Endothelial cell of umbilical vein (primary cell): ENCODE results near the gene MARCHF9. TPM values are rescaled to one million over a fixed set of nuclear protein-coding genes. Genes with fewer than 3 reads are reported as not detected.

Experiments
- BruUV-seq: library from RNA; stranded (reverse); fragments of 400-500 nt; replicated peaks from 2 replicates; lab custom pipeline; 2021; lab: Mats Ljungman, UMichigan
- CTCF ChIA-PET: fragments of 300-600, 350-600 bp; sonication (Branson Sonifier 250); formaldehyde crosslinking; loops from one replicate; lab custom pipeline; 2021; ENCODE audit warnings: antibody characterized with exemption, inconsistent platforms; lab: Charles Lee
- POLR2A ChIA-PET: fragments of 300-600, 350-600 bp; sonication (Branson Sonifier 250); formaldehyde crosslinking; loops from one replicate; lab custom pipeline; 2021; ENCODE audit warnings: antibody characterized with exemption, inconsistent platforms; lab: Charles Lee
- DNase-seq: peaks from one replicate; pipeline ENCODE4 v3.0.0-alpha.2; 2011; ENCODE audit warnings: low read depth, low spot score
- FAIRE-seq: peaks from 2 replicates; lab custom pipeline; 2011; peaks lifted over from hg19 to GRCh38; lab: Jason Lieb, UNC
- H2AFZ ChIP-seq: 2 replicates; pipeline ENCODE4 v1.6.0; 2012; ENCODE audit warnings: low read depth, low read length, control low read depth, inconsistent platforms
- H3K27ac ChIP-seq: 2 replicates; pipeline ENCODE4 v1.5.1; 2011; ENCODE audit warnings: low read depth, mild to moderate bottlenecking, control low read depth, low read length, moderate library complexity; ENCODE audit not compliant: insufficient read depth
- H3K27me3 ChIP-seq, 2 experiments: 2 replicates each; pipeline versions ENCODE4 v1.6.0 to v1.6.1; 2011; ENCODE audit warnings: low read length in 2 of 2, mixed read lengths in 1 of 2; ENCODE audit not compliant: control insufficient read depth in 2 of 2, insufficient read depth in 2 of 2
- H3K36me3 ChIP-seq, 2 experiments: 2 replicates in 1 of 2; 3 replicates in 1 of 2; pipeline ENCODE4 v1.5.1; 2011; ENCODE audit warnings: low read length in 2 of 2, mild to moderate bottlenecking in 1 of 2, moderate library complexity in 1 of 2; ENCODE audit not compliant: control insufficient read depth in 2 of 2, insufficient read depth in 2 of 2; ENCODE audit errors: extremely low read depth in 1 of 2
- H3K4me1 ChIP-seq: 3 replicates; pipeline ENCODE4 v1.5.1; 2011; ENCODE audit warnings: mild to moderate bottlenecking, low read length; ENCODE audit not compliant: control insufficient read depth, insufficient read depth; ENCODE audit errors: extremely low read depth
- H3K4me2 ChIP-seq: 2 replicates; pipeline ENCODE4 v1.6.1; 2011; ENCODE audit warnings: low read length, control low read depth, mixed read lengths; ENCODE audit not compliant: insufficient read depth
- H3K4me3 ChIP-seq, 3 experiments: fragments of 200-600 bp in 1 of 3; sonication (generic), shearing (Covaris generic) in 1 of 3; replicated peaks in 1 of 3; 2 replicates each; pipeline ENCODE4 v1.5.1; 2011 to 2016; ENCODE audit warnings: control low read depth in 3 of 3, low read length in 3 of 3, mild to moderate bottlenecking in 2 of 3, inconsistent platforms in 1 of 3, low read depth in 1 of 3, moderate library complexity in 1 of 3; ENCODE audit not compliant: insufficient read depth in 1 of 3
- H3K79me2 ChIP-seq: 2 replicates; pipeline ENCODE4 v1.6.0; 2012; ENCODE audit warnings: low read length, inconsistent platforms; ENCODE audit not compliant: control insufficient read depth, insufficient read depth
- H3K9ac ChIP-seq: replicated peaks from 2 replicates; pipeline ENCODE3; 2011; ENCODE audit warnings: low read length, control low read depth; ENCODE audit not compliant: insufficient read depth; ENCODE audit errors: extremely low read depth
- H3K9me1 ChIP-seq: replicated peaks from 3 replicates; pipeline ENCODE4 v1.6.0; 2011; ENCODE audit warnings: mild to moderate bottlenecking, low read length; ENCODE audit not compliant: control insufficient read depth, insufficient read depth; ENCODE audit errors: extremely low read depth
- H3K9me3 ChIP-seq: replicated peaks from 2 replicates; pipeline ENCODE4 v1.5.1; 2012; ENCODE audit warnings: low read length, inconsistent platforms; ENCODE audit not compliant: control insufficient read depth, insufficient read depth
- H4K20me1 ChIP-seq: replicated peaks from 2 replicates; pipeline ENCODE3; 2011; ENCODE audit warnings: mild to moderate bottlenecking, low read length; ENCODE audit not compliant: control insufficient read depth, insufficient read depth; ENCODE audit errors: extremely low read depth
- EZH2 ChIP-seq: IDR thresholded peaks from 2 replicates; pipeline ENCODE4 v1.6.1; 2012; ENCODE audit warnings: borderline replicate concordance, low read depth, mild to moderate bottlenecking, moderate library complexity, low read length, inconsistent platforms; ENCODE audit not compliant: severe bottlenecking
- FOS ChIP-seq: IDR thresholded peaks from 2 replicates; pipeline ENCODE4 v1.6.1; 2011; ENCODE audit warnings: mild to moderate bottlenecking, low read length, moderate library complexity, borderline replicate concordance; ENCODE audit not compliant: insufficient read depth
- GATA2 ChIP-seq: IDR thresholded peaks from 2 replicates; pipeline ENCODE4 v1.7.0; 2011; ENCODE audit warnings: low read depth, mild to moderate bottlenecking, moderate library complexity, mixed read lengths, low read length; ENCODE audit not compliant: insufficient read length, insufficient read depth
- JUN ChIP-seq: IDR thresholded peaks from 2 replicates; pipeline ENCODE4 v1.6.1; 2011; ENCODE audit warnings: borderline replicate concordance, low read depth; ENCODE audit not compliant: insufficient read length, insufficient read depth
- MAX ChIP-seq: IDR thresholded peaks from 2 replicates; pipeline ENCODE4 v1.6.1; 2011; ENCODE audit not compliant: insufficient read depth, insufficient read length
- MYC ChIP-seq: IDR thresholded peaks from one replicate; pipeline ENCODE4 v1.6.1; 2011; ENCODE audit warnings: mild to moderate bottlenecking, low read depth, low read length
- POLR2A ChIP-seq: IDR thresholded peaks from 2 replicates; pipeline ENCODE4 v1.6.1; 2012; ENCODE audit warnings: low read depth, mild to moderate bottlenecking, control low read depth, low read length
- POLR2AphosphoS5 ChIP-seq: IDR thresholded peaks from 2 replicates; pipeline ENCODE4 v1.6.1; 2012; ENCODE audit warnings: low read depth, mild to moderate bottlenecking, control low read depth, low read length, moderate library complexity; ENCODE audit not compliant: insufficient read depth
- dilution Hi-C: fragments of 300-500 bp; cut with MboI; formaldehyde crosslinking; loops from one replicate; pipeline ENCODE4 v1.15.0; 2019; ENCODE audit warnings: low sequenced_read_pairs; ENCODE audit not compliant: extremely low pct_ligation_motif_present
- intact Hi-C: fragments of 100-400 bp; cut with micrococcal nuclease; formaldehyde crosslinking; loops from one replicate; pipeline ENCODE4 v1.10.0; 2022
- polyA plus RNA-seq, 4 experiments: library from polyadenylated mRNA; depleted of rRNA in 3 of 4; stranded (reverse) in 3 of 4; unstranded in 1 of 4; fragments of >200 nt; gene quantifications; 2 replicates each; pipeline versions ENCODE4 v1.2.1 to v1.2.3, GENCODE V29; 2011 to 2012; ENCODE audit warnings: missing spikeins in 1 of 4
- total RNA-seq: library from RNA; stranded (reverse); gene quantifications from 2 replicates; pipeline ENCODE4 v1.2.3, GENCODE V29; 2021
- TF ChIP-seq, protein P1 (sequence below), 2 donors: IDR thresholded peaks; 1 replicate in 1 of 2; 2 replicates in 1 of 2; pipeline ENCODE4 v1.5.1; 2011; ENCODE audit warnings: low read length in 2 of 2, mild to moderate bottlenecking in 2 of 2, moderate library complexity in 2 of 2, control low read depth in 1 of 2, inconsistent platforms in 1 of 2, low read depth in 1 of 2; ENCODE audit not compliant: insufficient read depth in 1 of 2; ENCODE audit errors: extremely low read depth in 1 of 2

MARCHF9 gene
- total and polyA plus RNA-seq, 2 donors (not counting 3 experiments of a cell fraction or from before 2014, with no cell fraction given), result 4.6 to 4.8 TPM

GRCh38 chr12:57732270-57732669 is 22.6 kb upstream of the MARCHF9 start:
- FAIRE-seq (no peak), DNase-seq (no peak)
- H3K4me3 ChIP-seq, result no peak overlapping the region
- no peak overlapping the region for H3K4me2 ChIP-seq
- H3K27me3 ChIP-seq, result peaks cover 51 to 58% of the 10 kb centered on the region in 2 experiments
- H3K4me1 ChIP-seq, result no peaks in the 10 kb centered on the region
- no peak overlapping the region for H2AFZ ChIP-seq
- H3K9ac ChIP-seq, result no peak overlapping the region
- BruUV-seq, result no TSS peak
- no peak for TF ChIP-seq POLR2A
- TF ChIP-seq EZH2, result no peak
- TF ChIP-seq JUN, result no peak
- TF ChIP-seq POLR2AphosphoS5, result no peak
- TF ChIP-seq MAX, result no peak
- TF ChIP-seq, protein P1, sequence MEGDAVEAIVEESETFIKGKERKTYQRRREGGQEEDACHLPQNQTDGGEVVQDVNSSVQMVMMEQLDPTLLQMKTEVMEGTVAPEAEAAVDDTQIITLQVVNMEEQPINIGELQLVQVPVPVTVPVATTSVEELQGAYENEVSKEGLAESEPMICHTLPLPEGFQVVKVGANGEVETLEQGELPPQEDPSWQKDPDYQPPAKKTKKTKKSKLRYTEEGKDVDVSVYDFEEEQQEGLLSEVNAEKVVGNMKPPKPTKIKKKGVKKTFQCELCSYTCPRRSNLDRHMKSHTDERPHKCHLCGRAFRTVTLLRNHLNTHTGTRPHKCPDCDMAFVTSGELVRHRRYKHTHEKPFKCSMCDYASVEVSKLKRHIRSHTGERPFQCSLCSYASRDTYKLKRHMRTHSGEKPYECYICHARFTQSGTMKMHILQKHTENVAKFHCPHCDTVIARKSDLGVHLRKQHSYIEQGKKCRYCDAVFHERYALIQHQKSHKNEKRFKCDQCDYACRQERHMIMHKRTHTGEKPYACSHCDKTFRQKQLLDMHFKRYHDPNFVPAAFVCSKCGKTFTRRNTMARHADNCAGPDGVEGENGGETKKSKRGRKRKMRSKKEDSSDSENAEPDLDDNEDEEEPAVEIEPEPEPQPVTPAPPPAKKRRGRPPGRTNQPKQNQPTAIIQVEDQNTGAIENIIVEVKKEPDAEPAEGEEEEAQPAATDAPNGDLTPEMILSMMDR (IDR thresholded peaks at IDR 0.05; ENCODE audit: extremely low read depth in 1 of 2, insufficient read depth in 1 of 2, low read depth in 1 of 2, low read length in 2 of 2), result no peak
- TF ChIP-seq GATA2, result no peak
- no peak for TF ChIP-seq FOS
- no peak for TF ChIP-seq MYC
- dilution Hi-C loops, result no loop called here
- intact Hi-C loops, result no loop called here
- H3K9me1 ChIP-seq, result no peaks in the 10 kb centered on the region
- ChIA-PET CTCF (interaction anchor here (0.9 kb wide), 1 partner anchor 8 kb away, joined by 3 read pairs; no protein-coding TSS in a partner anchor), POLR2A (interaction anchor here (0.5 kb wide), 1 partner anchor 631 kb away, joined by 3 read pairs; no protein-coding TSS in a partner anchor)
- no peaks in the 10 kb centered on the region for H3K36me3 ChIP-seq
- no peaks in the 10 kb centered on the region for H3K9me3 ChIP-seq
- no peaks in the 10 kb centered on the region for H3K79me2 ChIP-seq
- no peak overlapping the region for H3K27ac ChIP-seq
- H4K20me1 ChIP-seq, result no peaks in the 10 kb centered on the region
